Right hindlimb (tissue), 1 donor: ENCODE results near the gene GPR37L1.
"Not testable (repeated sequence)": the region's sequence is repeated elsewhere in the genome, so short reads cannot be mapped to it uniquely, and the experiment has no call there.

Source experiments
- DNase-seq: peaks from one replicate; pipeline ENCODE4 v3.0.0-alpha.2; 2018

The GPR37L1 gene

DNA sequence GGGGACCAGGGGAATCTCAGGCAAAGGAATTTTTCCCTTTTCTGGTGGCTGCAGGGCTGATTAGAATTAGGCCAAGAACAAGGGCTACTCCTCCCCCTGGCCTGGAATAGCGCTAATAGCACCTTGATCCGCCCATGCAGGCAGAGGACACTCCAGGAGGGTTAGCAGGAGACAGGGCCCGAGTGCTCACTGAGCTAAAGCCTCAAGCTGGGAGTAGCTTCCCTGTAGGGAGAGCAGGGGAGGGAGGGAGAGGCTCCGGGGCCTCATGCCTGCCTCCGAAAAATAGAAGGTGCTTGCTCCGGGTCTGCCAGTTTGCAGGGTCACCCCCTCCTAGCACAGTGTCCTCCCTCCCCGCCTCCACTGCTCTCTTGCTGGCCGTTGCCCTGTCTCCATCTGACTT, 33.9 kb downstream of the GPR37L1 start:
- no peak for DNase-seq

DNA sequence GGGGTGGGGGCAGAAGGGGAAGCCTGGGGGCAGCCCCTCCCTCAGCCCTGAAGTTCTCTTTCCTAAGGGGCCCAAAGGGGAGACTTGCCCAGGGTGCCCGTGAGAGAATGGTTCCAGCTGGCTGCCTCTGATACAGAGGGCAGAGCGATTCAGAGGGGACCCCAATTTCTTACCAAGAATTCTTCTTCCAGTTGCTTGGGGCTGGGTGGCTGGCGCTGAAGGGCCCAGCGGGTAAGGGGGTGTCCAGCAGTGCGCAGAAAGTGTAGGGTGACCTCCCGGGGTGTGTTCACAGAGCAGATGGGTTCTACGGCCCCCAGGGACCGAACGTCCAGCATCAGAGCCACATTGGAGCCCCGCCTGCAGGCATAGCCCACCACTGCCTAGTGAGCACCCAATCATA, 35.2 kb downstream of the GPR37L1 start:
- DNase-seq, result no peak

DNA sequence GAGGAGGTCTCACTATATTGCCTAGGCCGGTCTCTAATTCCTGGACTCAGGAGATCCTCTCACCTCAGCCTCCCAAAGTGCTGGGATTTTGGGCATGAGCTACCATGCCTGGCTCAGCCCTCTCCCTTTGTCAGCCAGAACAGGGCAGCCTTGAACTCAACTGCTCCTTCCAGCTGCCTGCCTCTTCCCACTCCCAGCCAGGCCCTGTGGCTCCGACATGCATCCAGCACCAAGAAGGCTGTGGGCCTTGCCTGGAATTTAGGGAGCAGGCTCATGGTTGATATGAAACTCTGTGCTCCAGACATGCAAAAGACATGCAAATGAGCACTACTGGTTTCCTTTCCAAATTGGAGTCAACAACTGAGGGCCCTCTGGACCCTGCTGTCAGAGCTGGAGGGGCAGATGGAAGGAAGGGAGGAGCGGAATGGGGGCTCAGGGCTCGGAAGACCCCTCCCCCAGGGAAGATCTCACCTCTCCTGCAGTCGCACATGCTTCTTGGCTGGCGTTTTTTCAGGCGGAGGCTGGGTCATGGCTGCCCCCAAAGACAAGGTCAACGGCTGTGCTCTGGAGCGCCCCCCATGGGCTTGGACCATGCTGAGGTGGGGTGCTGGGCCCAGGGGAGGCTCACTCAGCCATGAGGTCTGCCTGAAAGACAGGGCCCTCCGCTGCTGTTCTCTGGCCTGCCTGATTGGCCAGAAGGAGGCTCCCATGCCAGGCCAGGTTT, 36.3 kb downstream of the GPR37L1 start:
- DNase-seq, result no peak

DNA sequence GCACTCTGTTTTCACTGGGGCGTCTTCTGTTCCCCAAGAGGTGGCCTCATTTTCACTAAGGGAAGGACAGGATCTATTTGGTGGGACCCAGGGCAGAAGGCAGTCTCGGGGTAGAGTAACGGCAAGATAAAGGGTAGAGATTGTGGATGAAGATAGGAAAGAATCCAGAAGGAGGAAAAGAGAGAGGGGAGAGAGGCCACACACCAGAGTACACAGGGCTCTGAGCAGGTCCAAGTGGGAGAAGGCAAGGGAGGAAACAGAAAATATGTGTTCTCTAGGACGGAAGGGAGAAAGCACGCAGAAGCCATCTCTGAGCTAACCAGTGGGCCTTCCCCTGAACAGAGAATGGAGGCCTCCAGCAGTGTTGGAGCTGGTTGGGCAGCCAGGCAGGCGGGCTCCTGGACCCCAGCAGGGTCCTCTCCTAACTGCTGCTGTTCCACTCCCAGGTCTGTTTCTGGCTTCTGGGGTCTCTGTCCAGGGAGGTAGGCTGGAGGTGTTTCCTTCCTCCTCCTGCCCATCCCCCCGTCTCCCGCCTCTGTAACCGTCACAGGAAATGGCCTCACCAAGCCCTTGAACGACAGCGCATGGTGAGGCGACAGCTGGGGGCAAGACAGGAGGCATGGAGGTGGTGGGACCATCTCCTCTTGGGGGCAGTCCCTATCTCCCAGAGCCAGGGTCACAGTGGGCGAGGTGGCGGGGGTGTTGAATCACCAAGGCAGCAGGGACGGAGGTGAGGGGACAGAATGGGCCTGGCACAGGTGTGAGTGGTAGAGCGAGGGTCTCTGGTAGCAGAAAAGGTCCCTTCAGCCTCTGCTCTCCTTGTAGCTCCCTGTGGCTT, 37.0 kb downstream of the GPR37L1 start:
- DNase-seq, result no peak

DNA sequence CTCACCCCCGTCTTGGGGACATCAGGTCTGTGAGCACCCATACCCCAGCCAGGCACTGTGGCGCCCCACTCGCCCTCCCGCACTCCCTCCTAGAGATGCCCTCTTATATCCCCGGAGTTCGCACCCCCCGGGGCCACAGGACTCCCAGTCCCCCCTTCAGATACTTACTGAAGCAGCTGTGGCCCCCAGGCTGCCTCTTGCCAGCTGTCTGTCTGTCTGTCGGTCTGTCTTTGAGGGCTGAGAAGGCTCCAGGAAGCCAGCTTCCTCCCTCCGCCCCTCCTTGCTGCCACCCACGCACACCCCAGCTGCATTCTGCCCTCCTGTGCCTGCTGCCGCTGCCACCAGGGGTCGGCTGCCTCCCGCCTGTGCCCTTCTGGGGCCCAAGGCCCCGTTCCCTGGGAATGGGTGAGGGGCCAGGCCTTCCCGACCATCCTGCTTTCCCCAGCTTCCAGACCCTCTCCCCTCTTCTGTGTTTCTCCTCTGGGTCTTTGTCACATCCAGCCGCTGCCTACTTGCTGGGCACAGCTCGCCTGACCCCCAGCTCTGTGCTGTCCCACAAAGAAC, 37.7 kb downstream of the GPR37L1 start, which contains the start of gene PTPN7:
Gene PTPN7, minus strand, starts transcription at position 226 of the 564 bp plus-strand sequence. CDS start 1,200 bp downstream, outside the sequence.
- DNase-seq, result no peak

DNA sequence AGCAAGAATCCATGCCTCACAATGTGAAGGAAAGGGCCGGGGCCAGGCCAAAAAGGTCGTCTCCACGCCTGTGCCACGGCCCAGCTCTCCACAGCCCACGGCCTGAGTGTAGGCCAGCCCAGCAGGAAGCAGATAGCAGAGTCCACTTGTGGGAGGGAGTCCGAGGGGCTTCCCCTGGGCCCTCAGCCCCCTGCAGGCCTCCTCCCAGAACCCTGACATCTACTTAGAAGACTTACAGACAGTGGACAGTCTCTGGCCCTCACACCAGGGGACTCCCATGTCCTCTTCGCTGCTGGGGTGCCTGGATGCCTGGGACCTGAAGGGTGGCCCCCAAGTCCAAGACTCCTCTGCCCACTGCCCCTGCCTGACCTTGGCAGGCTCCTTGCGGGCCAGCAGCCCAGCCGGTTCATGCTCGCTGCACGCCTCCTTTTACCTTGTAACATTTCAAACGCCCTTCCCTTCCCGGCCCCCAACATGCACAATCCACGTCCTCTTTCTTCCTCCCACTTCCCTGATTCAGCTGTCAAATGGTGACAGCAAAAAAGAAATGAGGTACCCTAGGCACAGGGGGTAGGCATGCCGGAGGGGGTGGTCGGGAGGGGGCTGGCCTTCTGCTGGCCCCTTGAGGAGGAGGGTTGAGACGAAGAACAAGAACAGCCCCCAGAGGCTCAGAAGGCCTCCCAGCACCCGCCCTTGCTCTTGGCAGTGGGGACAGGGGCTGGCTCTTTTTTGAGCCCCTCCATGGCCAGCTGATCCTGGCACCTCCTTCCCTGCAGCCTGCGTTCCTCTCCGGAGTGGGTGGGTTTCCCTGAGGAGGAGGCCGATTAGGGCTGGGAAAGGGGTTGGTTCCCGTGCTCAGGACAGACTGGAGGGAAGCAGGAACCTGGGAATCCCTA, 38.7 kb downstream of the GPR37L1 start:
- no peak for DNase-seq

DNA sequence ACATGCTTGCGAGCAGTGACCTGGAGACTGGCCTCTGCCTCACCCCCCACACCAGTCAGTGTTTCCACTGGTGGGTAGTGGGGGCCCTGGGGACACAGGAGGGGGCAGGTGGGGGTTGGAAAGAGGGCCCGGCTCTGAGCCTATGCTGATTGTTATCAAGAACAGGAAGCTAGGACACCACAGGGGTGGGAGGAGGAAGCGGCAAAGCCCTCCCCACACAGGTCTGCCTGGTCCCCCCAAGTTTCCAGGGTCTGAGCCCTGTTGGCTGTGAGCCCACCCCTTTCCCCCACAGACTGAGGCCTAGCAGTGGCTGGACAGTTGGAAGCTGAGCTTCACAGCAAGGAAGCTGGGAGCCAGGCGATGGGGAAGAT, 39.3 kb downstream of the GPR37L1 start:
- DNase-seq, result no peak

DNA sequence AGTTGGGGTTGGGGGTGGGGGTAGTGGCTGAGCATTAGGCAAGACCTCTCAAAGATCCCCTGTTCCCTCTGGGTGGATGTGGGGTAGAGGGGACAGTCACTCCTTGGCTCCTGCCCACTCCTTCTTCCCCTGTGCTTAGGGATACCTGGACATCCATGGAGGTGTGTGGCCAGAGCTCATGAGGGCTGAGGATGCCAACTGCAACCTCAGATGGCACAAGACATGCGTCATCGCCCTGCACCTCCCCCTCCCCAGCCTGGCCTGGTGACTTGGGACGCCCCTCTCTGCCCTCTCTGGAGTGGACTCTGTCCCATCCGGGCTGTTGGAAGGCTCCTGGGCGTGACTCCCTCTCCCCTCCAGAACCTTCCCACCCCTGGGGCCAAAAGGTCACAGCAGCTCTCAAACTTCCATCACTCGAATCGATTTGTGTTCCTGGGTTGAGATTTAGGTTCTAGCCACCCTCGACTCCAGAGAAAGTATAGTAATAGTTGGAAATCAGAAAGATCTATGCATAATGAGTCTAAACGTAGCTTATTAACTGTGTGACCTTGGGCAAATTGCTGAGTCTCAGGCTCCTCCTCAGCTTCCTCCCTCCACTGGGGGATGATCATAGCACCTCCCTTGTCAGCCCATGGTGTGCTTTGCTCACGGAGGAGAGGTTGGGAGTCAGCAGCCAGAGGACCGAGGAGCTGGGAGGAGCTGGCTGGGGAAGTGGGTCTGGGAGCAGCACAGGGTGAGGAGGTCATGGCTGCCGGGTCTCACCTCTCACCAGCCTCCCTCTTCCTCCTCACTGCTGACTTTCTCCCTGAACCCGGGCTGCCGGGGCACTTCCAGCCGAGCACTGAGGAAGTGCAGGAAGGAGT, 39.9 kb downstream of the GPR37L1 start:
- no peak for DNase-seq

DNA sequence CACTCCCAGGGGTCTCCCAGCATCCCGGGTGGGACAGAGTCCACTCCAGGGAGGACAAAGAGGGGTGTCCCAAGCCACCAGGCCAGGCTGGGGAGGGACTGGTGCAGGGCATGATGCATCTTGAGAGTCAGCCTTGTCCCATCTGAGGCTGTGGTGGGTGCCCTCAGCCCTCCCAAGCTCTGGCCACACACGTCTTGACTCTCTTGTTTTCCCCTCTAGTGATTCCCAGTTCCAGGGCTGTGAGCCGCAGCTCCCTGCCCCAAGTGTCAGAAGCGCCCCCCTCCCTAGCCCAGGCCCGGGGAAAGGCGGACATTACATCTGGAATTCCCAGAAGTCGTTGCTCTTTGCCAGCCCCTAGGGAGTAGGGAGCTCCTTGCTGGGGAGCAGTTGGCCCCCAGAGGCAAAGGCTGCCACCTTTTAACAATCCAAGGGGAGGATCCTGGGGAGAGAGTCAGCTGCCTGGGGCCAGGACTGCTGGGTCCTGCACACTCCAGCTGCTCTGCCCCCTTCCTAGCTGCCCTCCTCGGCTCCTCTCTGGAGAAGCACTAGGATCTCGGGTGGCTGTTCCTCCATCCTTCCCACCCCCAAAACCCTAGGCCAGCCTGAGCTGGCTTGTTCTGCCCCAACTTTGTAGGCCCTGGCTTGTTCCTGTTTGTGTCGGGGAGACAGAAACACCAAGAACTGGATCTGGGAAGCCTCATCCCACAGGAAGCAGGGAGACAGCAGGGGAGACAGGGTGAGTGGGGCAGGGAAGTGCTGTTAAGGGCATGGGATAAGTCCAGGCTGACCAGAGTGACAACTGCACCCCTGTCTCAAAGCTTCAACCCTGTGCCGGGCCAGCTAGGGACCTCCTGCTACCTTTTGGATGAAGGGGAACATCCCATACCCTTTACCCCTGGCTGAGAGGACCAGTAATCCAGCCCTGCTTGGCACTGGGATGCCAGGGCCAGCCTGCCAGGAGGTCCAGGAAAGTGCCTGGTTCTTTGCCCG, 40.9 kb downstream of the GPR37L1 start:
- no peak for DNase-seq

DNA sequence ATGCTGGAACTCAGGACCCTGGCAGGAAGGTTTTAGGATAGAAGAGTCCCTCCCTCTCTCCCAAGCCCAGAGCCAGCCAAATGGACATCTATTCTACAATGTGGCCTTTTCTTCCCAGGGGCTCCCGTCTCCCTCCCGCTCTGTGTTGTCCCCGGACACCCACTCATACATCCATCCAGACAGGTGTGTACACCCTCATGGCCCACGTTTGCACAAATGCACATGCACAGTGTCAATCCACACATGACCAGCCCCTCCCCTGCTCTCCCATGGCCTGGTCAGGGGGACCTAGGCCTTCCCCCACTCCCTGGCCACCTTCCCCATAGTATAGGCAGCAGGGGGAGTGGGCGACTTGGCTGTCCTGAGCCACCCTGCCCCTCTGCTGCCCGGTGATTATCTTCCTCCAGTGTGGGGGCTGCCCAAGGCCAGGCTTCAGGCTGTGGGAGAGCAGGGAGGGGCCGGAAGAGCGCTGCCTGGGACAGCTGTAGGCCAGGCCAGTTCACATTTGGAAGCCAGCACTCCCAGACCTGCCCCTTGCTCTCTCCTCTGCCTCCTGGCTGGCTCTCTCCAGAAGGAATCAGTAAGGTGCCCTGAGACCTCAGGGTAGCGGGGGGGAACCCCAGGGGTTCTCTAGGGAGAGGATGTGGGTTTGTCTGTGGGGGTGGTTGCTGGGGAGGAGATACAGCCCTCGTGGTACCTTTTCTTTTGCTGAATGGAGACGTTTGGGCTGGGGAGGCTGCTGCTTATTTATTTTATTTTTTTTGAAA, 41.7 kb downstream of the GPR37L1 start:
- no peak for DNase-seq

DNA sequence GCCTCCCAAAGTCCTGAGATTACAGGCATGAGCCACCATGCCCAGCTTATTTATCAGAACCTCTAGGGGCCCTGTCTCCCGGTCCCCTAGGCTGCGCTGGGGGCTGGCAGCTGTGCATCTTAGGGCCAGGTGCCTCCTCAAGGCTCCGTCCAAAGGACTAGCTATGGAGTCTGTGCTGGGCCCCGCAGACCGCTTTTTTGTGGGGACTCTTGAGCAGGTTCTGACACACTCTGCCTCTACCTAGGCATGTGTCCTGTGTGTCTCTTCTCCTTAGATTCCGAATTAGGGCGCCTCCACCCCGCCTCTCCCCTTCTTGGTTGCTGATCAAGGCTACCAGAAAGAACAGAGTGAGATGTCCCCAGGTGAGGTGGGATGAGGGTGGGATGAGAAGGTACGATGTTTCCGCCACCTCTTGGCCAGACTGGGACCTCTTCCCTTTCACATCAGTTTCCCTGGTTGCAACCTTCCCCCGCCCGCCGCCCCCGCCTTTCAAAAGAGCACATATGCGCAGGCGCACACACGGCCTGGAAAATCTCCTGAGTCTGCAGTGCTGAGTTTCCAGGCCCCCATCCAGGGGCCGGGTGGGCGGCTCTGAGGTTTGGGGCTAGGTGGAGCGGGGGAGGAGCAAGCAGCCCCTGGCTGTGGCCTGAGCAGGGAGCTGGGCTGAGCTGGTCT, 42.7 kb downstream of the GPR37L1 start:
- peak; percentile 92 for DNase-seq

DNA sequence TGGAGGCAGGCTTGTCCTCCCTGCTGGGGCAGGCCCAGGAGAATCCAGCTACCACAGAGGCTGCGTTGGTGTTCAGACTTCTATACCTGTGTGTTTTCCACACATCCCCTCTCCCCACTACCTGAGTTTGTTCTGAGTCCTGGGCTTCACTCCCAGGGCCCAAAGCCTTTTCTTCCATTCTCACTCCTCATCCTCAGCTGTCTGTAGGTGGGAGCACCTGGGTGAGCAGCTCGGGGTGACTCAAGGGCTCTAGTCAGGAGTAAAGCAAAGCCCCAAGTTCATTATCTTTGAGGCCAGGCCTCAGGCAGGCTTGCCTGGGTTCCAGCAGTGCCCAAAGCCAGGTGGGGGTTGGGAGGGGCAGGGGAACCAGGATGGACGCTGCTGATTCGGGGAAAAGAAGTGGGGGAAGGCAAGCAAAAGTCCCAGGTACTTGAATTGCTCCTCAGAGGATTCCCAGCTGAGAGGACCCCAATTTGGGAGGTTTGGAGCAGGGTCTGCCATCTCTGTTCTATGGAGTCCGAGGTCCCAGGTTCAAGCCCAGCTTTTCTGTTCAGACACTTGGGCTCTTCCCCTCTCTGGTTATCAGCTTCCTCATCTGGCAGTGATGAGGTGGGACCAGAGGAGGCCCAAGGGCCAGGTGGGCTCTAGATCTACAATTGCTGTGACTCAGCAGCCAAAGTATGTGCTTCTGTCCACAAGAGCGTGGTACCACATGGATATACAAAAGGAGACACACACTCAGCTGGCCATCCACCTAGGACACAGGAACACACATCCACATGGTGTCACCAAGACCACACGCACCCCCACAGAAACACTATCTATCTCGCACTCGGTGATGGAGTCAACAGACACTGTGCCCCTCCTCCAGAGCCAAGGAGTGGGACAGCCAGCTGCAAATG, 43.5 kb downstream of the GPR37L1 start:
- DNase-seq, result no peak

DNA sequence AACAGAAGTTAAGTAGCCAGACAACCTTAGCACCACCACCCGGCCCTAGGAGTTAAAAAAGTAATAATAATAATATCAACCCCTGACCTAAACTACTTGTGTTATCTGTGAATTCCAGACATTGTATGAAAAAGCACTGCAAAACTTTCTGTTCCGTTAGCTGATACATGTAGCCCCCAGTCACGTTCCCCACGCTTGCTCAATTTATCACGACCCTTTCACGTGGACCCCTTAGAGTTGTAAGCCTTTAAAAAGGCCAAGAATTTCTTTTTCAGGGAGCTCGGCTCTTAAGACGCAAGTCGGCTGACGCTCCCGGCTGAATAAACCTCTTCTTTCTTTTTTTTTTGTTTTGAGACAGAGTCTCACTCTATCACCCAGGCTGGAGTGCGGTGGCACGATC, 44.3 kb downstream of the GPR37L1 start:
- not testable (repeated sequence) for DNase-seq

DNA sequence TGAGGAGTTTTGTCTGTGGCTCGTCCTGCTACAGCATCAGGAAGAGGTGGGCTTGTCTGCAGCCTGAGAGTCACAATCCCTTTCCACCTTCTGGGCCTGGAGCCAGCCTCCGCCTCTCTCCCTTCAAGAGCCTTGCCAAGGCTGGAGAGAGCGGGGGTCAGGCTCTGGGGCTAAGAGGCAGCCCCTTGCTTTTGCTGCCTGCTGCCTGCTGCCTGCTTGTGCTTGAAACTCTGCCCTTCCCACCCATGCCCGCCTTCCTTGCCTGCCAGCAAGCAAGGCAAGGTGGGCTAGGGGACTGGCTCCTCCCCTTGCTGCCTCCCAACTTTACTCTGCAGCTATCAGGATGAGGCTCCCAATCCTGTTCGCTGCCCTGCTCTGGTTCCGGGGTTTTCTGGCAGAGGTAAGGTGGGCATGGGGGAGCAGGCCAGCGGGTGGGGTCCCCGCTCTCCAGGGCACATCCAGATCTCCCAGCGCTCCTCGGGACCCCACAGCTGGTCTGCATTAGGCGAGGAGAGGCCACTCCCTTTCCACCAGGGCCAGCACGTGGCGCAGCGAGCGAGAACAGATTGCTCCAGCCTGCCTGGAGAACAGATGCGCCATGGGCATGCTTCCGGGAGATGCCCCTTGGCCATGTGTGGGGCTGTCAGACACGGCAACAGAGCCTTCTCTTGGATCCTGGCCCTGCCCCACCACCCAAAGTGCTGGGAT, 45.1 kb downstream of the GPR37L1 start:
- DNase-seq, result peak; percentile 82

DNA sequence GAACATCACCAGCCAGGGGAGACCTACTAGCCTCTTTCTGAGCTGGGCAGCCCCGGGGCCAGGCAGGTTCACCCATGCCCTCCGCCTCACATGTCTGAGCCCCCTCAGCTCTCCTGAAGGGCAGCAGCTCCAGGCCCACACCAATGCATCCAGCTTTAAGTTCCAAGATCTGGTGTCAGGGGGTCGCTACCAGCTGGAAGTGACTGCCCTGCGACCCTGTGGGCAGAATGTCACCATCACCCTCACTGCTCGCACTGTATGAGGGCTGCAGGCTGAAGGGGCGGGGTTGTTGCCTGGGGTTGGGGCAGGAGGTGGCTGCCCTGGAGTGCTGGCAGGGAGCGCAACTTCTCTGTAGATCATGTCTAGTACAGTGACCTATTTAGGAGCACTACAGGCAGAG, 46.1 kb downstream of the GPR37L1 start:
- no peak for DNase-seq

DNA sequence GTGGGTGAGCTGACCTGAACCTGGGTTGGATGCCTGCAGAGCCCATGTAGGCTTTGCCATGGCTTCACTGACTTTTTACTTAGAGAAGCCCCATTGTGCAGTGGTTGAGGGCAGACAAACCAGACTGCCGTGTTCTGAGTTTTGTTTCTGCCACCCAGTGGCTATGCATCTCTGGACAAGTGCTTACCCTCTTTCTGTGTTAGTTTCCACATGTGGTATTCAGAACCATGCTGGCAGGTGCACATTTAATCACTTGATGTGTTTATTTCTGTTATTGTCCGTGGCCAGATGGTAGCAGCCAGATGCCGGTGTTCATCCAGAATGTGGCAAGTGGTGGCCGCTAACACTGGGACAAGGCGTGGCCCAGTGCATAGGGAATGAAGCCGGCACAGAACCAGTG, 48.0 kb downstream of the GPR37L1 start:
- DNase-seq, result no peak

DNA sequence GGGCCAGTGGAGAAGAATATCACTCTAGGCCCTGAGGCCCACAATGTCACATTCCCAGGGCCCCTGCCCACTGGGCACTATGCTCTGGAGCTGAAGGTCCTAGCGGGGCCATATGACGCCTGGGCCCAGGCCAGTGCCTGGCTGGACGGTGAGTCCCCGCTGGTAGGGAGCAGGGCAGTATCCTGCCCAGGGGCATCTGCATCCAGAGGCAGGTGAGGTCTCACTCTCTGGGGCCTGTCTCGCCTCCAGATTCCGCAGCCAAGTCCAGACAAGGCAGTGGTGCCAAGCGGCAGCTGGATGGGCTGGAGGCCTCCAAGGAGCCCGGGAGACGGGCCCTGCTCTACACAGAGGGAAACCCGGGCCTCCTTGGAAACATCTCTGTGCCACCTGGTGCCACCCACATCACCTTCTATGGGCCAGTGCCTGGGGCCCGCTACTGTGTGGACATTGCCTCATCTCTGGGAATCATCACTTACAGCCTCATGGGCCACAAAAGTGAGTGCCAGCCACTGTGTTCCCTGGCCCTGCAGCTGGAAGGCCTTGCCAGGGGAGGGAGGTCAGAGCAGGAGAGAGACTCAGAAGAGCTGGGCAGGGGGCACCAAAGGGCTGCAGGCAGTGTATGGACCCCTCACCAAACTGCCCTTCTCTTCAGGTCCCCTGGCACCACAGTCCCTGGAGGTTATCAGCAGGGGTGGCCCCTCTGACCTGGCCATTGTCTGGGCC, 48.7 kb downstream of the GPR37L1 start:
- DNase-seq, result no peak
